H9 (cell line): ENCODE data around the gene LRRC8C. TPM values are rescaled to one million over a fixed set of nuclear protein-coding genes. Genes with fewer than 3 reads are reported as not detected.

Source experiments
- DNase-seq: peaks from one replicate; pipeline ENCODE4 v3.0.0-alpha.2; 2017
- H2AFZ ChIP-seq: one replicate; pipeline ENCODE4 v1.6.1; 2013; ENCODE audit warnings: mild to moderate bottlenecking, low read length, control low read depth, moderate library complexity
- H2AK5ac ChIP-seq: 2 replicates; pipeline ENCODE4 v1.6.1; 2013; ENCODE audit warnings: low read length, control low read depth, mixed read lengths; ENCODE audit not compliant: insufficient read length
- H2BK120ac ChIP-seq: one replicate; pipeline ENCODE4 v1.6.1; 2013; ENCODE audit warnings: low read depth, mild to moderate bottlenecking, low read length, control low read depth, inconsistent platforms; ENCODE audit not compliant: poor library complexity, severe bottlenecking
- H2BK12ac ChIP-seq: 2 replicates; pipeline ENCODE4 v1.6.1; 2013; ENCODE audit warnings: low read length, control low read depth, mixed read lengths, low read depth; ENCODE audit not compliant: insufficient read length
- H2BK15ac ChIP-seq: 2 replicates; pipeline ENCODE4 v1.6.1; 2013; ENCODE audit warnings: low read depth, low read length, control low read depth
- H2BK20ac ChIP-seq: one replicate; pipeline ENCODE4 v1.6.1; 2013; ENCODE audit warnings: low read depth, mild to moderate bottlenecking, low read length, control low read depth, inconsistent platforms; ENCODE audit not compliant: poor library complexity, severe bottlenecking
- H2BK5ac ChIP-seq: 2 replicates; pipeline ENCODE4 v1.6.1; 2013; ENCODE audit warnings: low read length, control low read depth, mixed read lengths; ENCODE audit not compliant: insufficient read length
- H3K14ac ChIP-seq: 2 replicates; pipeline ENCODE4 v1.6.1; 2013; ENCODE audit warnings: low read length, control low read depth; ENCODE audit not compliant: insufficient read depth
- H3K18ac ChIP-seq: 2 replicates; pipeline ENCODE4 v1.6.1; 2013; ENCODE audit warnings: low read depth, mild to moderate bottlenecking, mixed read lengths, low read length, control low read depth; ENCODE audit not compliant: insufficient read length
- H3K23ac ChIP-seq: 2 replicates; pipeline ENCODE4 v1.6.1; 2013; ENCODE audit warnings: low read length, control low read depth, mixed read lengths, low read depth; ENCODE audit not compliant: insufficient read length
- H3K23me2 ChIP-seq: 2 replicates; pipeline ENCODE4 v1.6.1; 2013; ENCODE audit warnings: low read depth, mild to moderate bottlenecking, mixed read lengths, low read length, control low read depth; ENCODE audit not compliant: insufficient read length, poor library complexity, severe bottlenecking
- H3K27ac ChIP-seq: 2 replicates; pipeline ENCODE4 v1.5.1; 2013; ENCODE audit warnings: low read length, control low read depth, mixed read lengths, low read depth; ENCODE audit not compliant: insufficient read length
- H3K27me3 ChIP-seq: 2 replicates; pipeline ENCODE4 v1.6.1; 2013; ENCODE audit warnings: low read length, control low read depth, inconsistent platforms; ENCODE audit not compliant: insufficient read depth
- H3K4ac ChIP-seq: 2 replicates; pipeline ENCODE4 v1.6.1; 2013; ENCODE audit warnings: low read depth, mild to moderate bottlenecking, control low read depth, inconsistent platforms, low read length, moderate library complexity
- H3K4me1 ChIP-seq: 2 replicates; pipeline ENCODE4 v1.6.1; 2013; ENCODE audit warnings: low read length, control low read depth, inconsistent platforms; ENCODE audit not compliant: insufficient read depth
- H3K4me2 ChIP-seq: 2 replicates; pipeline ENCODE4 v1.6.1; 2013; ENCODE audit warnings: low read length, control low read depth, mixed read lengths; ENCODE audit not compliant: insufficient read length, insufficient read depth
- H3K56ac ChIP-seq: 2 replicates; pipeline ENCODE4 v1.6.1; 2013; ENCODE audit warnings: low read depth, mild to moderate bottlenecking, mixed read lengths, low read length, control low read depth; ENCODE audit not compliant: insufficient read length
- H3K79me1 ChIP-seq: 2 replicates; pipeline ENCODE4 v1.6.1; 2013; ENCODE audit warnings: low read depth, mild to moderate bottlenecking, moderate library complexity, low read length, control low read depth, inconsistent platforms; ENCODE audit not compliant: insufficient read depth, poor library complexity, severe bottlenecking
- H3K79me2 ChIP-seq: 2 replicates; pipeline ENCODE4 v1.6.1; 2013; ENCODE audit warnings: low read length, control low read depth, inconsistent platforms; ENCODE audit not compliant: insufficient read depth
- H3K9ac ChIP-seq: 2 replicates; pipeline ENCODE4 v1.6.1; 2013; ENCODE audit warnings: low read length, control low read depth, mixed read lengths; ENCODE audit not compliant: insufficient read length; ENCODE audit errors: extremely low read depth
- H3K9me3 ChIP-seq: one replicate; pipeline ENCODE4 v1.6.1; 2013; ENCODE audit warnings: low read depth, low read length, inconsistent platforms; ENCODE audit not compliant: control insufficient read depth
- H3T11ph ChIP-seq: one replicate; pipeline ENCODE4 v1.6.1; 2013; ENCODE audit warnings: mild to moderate bottlenecking, low read length, control low read depth, inconsistent platforms
- H4K20me1 ChIP-seq: one replicate; pipeline ENCODE4 v1.6.1; 2013; ENCODE audit not compliant: control insufficient read depth, insufficient read length, insufficient read depth
- H4K5ac ChIP-seq: 2 replicates; pipeline ENCODE4 v1.6.1; 2013; ENCODE audit warnings: low read depth, mild to moderate bottlenecking, mixed read lengths, low read length, control low read depth; ENCODE audit not compliant: insufficient read length
- H4K8ac ChIP-seq: replicated peaks from 2 replicates; pipeline ENCODE4 v1.6.1; 2013; ENCODE audit warnings: low read length, control low read depth, mixed read lengths, low read depth; ENCODE audit not compliant: insufficient read length
- H4K91ac ChIP-seq: 2 replicates; pipeline ENCODE4 v1.6.1; 2013; ENCODE audit warnings: low read depth, mild to moderate bottlenecking, moderate library complexity, mixed read lengths, low read length, control low read depth; ENCODE audit not compliant: insufficient read length
- H3K27ac Mint-ChIP-seq, 3 experiments: 2 replicates in 2 of 3; 3 replicates in 1 of 3; pipeline ENCODE4 v1.8.0; 2020 to 2021; ENCODE audit warnings: mixed read lengths in 3 of 3, mild to moderate bottlenecking in 1 of 3, moderate library complexity in 1 of 3
- H3K27me3 Mint-ChIP-seq: 2 replicates; pipeline ENCODE4 v1.8.0; 2021; ENCODE audit warnings: low read depth, mild to moderate bottlenecking, moderate library complexity, mixed read lengths
- H3K36me3 Mint-ChIP-seq, 3 experiments: 2 replicates in 2 of 3; 3 replicates in 1 of 3; pipeline ENCODE4 v1.8.0; 2020 to 2021; ENCODE audit warnings: low read depth in 3 of 3, mixed read lengths in 3 of 3; ENCODE audit not compliant: insufficient read depth in 1 of 3
- H3K4me1 Mint-ChIP-seq, 2 experiments: 2 replicates each; pipeline ENCODE4 v1.8.0; 2020; ENCODE audit warnings: mixed read lengths in 2 of 2
- H3K4me3 Mint-ChIP-seq, 2 experiments: 2 replicates in 1 of 2; 3 replicates in 1 of 2; pipeline ENCODE4 v1.8.0; 2020 to 2021; ENCODE audit warnings: mild to moderate bottlenecking in 2 of 2, mixed read lengths in 2 of 2, moderate library complexity in 1 of 2
- H3K9me3 Mint-ChIP-seq, 2 experiments: 2 replicates in 1 of 2; 3 replicates in 1 of 2; pipeline ENCODE4 v1.8.0; 2020; ENCODE audit warnings: mild to moderate bottlenecking in 2 of 2, mixed read lengths in 2 of 2, moderate library complexity in 1 of 2
- CTCF ChIP-seq: fragments of 200-600 bp; sonication (generic); conservative IDR thresholded peaks from 3 replicates; pipeline ENCODE4 v1.8.0; 2021; ENCODE audit warnings: antibody characterized with exemption, mild to moderate bottlenecking
- WGBS: extraction: QIAGEN DNeasy Blood & Tissue Kit; methylation state at CpG from one replicate; pipeline ENCODE4 v1.1.7; 2013; ENCODE audit warnings: missing lambda C conversion rate, low lambda C conversion rate, mixed read lengths; ENCODE audit not compliant: insufficient read length; ENCODE audit errors: extremely low coverage; 5-methylcytosine and 5-hydroxymethylcytosine counted together
- total RNA-seq: library from RNA; stranded (reverse); gene quantifications from 2 replicates; pipeline ENCODE4 v1.2.1, GENCODE V29; 2021

LRRC8C gene
- total RNA-seq, 1 experiment from 2014 or later: 1.9 TPM

GRCh38 chr1:89719502-89720306 lies 86.8 kb downstream of the LRRC8C start:
- H3K4me2 ChIP-seq: no peak overlapping the region
- H2BK15ac ChIP-seq: no peak overlapping the region
- no peak overlapping the region for H2AK5ac ChIP-seq
- no peaks in the 10 kb centered on the region for H3K9me3 ChIP-seq
- H3K56ac ChIP-seq: no peak overlapping the region
- no peak overlapping the region for H3K27ac ChIP-seq
- Mint-ChIP-seq H3K9me3 (no peaks in the 10 kb centered on the region), H3K36me3 (no peaks in the 10 kb centered on the region), H3K4me1 (peaks cover 0 to 3% of the 10 kb centered on the region in 2 experiments; a peak in 1 of 4 replicates), H3K27ac (no peak overlapping the region), H3K27me3 (no peaks in the 10 kb centered on the region), H3K4me3 (no peak overlapping the region)
- no peak overlapping the region for H3K18ac ChIP-seq
- WGBS: no CpG with 5 or more reads among the region's 5 CpGs
- no peaks in the 10 kb centered on the region for H3K27me3 ChIP-seq
- H4K5ac ChIP-seq: no peak overlapping the region
- no peak overlapping the region for H3K23ac ChIP-seq
- H2BK20ac ChIP-seq: no peak overlapping the region
- no peak for TF ChIP-seq CTCF
- H4K20me1 ChIP-seq: no peaks in the 10 kb centered on the region
- no peak overlapping the region for H2BK5ac ChIP-seq
- no peak for DNase-seq
- H3K9ac ChIP-seq: no peak overlapping the region
- H2AFZ ChIP-seq: no peak overlapping the region
- no peaks in the 10 kb centered on the region for H3K79me1 ChIP-seq
- no peak overlapping the region for H4K8ac ChIP-seq
- no peaks in the 10 kb centered on the region for H3K23me2 ChIP-seq
- no peaks in the 10 kb centered on the region for H3K79me2 ChIP-seq
- no peak overlapping the region for H3T11ph ChIP-seq
- H2BK120ac ChIP-seq: no peak overlapping the region
- H3K14ac ChIP-seq: no peak overlapping the region
- H3K4ac ChIP-seq: no peak overlapping the region
- no peaks in the 10 kb centered on the region for H3K4me1 ChIP-seq
- H2BK12ac ChIP-seq: no peak overlapping the region
- H4K91ac ChIP-seq: no peak overlapping the region
